ENCODE results near the gene LECT2. TPM values are rescaled to one million over a fixed set of nuclear protein-coding genes. Genes with fewer than 3 reads are reported as not detected.

LECT2 gene
- total RNA-seq, 2 donors from 2014 or later = not detected

DNA sequence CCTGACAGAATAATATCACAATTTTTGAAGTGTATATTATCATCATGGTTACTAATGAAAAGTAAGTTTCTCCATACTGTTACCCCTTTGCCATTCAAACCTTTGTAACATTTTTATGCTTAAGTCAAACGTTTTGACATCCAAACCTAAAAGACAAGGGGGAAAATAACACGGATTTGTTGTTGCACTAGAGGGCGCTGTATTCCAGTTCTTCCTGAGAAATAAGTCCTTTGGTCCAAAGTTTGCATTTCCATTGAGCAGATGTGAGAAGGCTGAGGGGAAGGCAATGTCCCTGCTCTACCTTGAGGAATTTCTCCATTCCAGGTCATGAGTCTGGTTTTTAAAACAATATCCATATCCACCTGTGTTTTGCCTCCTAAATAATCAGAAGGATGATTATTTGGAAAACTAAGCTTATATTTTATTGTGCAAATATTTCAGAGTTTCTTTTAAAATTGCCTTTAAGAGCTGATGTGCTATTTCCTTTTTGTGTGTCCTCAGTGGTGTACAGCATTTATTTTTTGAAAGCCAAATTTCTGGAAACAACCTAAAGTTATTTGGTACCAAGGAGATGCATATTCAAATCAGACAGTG lies 9.7 kb downstream of the LECT2 start:
- no peak for DNase-seq (ENCODE audit: low spot score)
- intact Hi-C loops (cut with DNase I) = loop anchor here (5.0 to 10.0 kb wide), 2 partner anchors 120 to 137 kb away; no protein-coding TSS in a partner anchor

DNA sequence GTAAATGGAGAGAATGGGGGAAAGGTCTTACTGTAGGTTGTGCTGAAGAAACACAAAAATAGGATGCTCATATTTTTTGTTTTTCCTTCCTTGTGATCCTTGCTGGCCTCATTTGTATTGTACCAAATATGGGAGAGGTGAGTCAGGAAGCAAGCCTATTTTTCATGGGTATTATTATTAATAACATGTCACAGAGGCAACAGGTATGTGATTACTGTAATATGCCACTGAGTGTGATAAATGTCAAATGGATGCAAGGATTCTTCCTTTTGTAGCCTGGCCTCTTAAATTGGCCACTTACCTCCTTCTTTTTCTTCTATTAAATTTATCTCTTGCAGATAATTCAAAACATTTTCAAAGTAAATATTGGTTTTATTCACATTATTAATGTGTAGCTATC lies 10.2 kb downstream of the LECT2 start:
- DNase-seq (ENCODE audit: low spot score) = no peak
- intact Hi-C loops (cut with DNase I) = loop anchor here in 1 of 2 donors (10.0 kb wide), 1 partner anchor 120 kb away; no protein-coding TSS in a partner anchor

DNA sequence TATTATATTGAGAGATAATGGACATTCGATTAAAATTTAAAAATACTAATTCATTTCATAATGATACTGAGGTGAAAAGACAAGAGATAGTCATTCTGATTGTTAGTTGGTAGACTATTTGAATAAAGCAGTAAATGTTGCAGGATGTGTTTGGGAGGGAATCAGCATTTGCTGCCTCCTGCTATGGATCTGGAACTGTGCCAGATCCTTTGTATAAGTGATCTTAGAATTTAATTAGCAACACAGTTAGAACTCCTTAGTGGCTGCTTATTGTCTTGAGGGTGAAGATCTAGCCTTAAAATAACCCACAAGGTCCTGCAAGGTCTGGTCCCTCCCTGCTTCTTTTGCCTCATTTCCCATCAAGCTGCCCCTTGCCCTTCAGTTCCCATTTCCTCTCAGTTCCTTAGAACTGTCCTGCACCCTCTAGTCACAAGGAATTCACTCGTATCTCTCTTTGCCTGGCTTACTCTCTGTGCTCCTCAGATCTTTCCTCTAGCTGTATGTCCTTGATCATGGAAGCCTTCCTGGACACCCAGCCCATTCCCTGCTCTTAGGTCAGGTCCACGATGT lies 12.5 kb downstream of the LECT2 start:
- intact Hi-C loops (cut with DNase I) = loop anchor here in 1 of 2 donors (10.0 kb wide), 1 partner anchor 123 kb away; no protein-coding TSS in a partner anchor
- DNase-seq (ENCODE audit: low spot score) = no peak

DNA sequence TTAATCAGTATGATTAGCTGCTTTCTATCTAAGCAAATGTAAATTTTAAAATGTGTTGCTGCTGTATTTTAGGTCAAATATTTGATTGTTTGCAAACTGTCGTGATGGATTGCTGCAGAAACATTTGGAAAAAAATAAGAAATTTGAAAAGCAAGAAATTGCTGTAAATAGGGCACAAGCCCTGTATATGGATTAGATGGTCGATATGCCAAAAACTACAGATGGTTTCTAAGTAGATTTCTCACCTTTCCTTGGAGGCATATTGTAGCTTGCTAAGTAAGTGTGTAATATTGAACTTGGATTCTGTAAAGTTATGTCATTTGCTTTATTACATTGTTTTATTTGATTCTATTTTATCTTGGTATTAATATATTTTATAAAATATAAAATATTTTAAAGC lies 13.1 kb downstream of the LECT2 start:
- intact Hi-C loops (cut with DNase I) = loop anchor here in 1 of 2 donors (10.0 kb wide), 1 partner anchor 123 kb away; no protein-coding TSS in a partner anchor
- DNase-seq (ENCODE audit: low spot score) = no peak

DNA sequence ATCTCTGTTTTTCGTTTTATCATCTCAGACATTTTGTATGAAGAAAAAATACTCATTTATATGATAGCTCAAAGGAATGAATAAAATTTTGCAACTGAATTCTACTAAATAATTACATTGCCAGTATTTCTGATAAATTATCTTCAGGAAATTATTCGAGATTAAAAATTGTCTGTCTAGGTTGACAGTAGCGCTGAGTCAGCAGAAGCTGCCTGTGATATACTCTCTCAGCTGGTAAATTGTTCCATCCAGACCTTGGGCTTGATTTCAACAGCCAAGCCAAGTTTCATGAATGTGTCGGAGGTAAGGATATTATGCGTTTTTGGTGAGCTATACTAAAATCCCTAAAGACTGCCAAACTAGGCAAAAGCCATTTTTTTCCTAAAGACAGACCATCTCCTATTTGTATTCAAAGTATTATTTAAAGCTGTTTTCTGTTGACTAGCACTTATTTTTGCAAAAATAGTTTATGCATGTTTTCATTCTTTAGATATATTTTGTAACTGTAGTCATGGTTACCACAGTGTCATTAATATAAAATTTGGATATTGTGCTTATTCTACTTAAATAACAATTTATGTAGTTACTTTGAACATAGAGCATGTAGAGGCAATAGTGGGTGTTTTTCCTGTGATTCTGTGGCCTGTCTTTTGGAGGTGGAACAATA lies 17.4 kb downstream of the LECT2 start:
- intact Hi-C loops (cut with DNase I) = no loop called here
- DNase-seq (ENCODE audit: low spot score) = no peak

DNA sequence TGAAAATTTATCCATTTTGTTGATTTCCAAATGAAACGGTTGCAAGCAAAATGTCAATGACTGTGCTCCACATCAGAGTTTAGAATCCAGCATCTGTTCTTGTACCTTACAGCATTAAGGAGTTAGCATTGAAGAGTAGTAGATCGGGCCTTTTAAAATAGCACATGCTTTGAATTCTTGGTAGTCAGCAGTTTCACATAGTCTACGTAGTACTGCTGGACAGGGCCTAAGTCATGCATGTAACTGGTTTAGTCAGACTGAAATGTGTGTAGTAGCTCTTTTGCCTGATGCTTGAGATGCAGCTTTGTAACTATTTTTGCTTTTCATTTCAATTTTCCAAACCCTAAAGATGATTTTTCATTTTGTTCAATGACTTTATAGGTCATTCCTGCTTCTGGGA lies 19.8 kb downstream of the LECT2 start:
- no peak for DNase-seq (ENCODE audit: low spot score)
- intact Hi-C loops (cut with DNase I) = no loop called here

DNA sequence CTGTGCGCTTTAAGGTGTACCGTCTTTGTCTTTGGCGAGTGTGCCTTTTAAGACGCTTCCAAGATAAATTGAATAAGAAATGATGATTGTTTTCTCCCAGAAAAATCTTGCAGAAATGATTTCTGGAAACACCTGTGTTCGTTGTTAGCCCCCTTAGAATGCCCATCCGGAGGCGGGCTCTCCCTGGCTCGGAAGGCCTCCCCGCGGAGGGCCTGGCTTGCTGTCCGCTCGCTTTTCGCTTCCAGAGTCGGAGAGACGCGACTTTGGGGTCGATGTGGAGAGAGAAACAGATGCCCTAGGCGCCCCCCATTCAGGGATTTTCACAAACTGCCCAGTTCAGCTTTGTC lies 23.9 kb downstream of the LECT2 start:
- intact Hi-C loops (cut with DNase I) = no loop called here
- DNase-seq (ENCODE audit: low spot score) = no peak

DNA sequence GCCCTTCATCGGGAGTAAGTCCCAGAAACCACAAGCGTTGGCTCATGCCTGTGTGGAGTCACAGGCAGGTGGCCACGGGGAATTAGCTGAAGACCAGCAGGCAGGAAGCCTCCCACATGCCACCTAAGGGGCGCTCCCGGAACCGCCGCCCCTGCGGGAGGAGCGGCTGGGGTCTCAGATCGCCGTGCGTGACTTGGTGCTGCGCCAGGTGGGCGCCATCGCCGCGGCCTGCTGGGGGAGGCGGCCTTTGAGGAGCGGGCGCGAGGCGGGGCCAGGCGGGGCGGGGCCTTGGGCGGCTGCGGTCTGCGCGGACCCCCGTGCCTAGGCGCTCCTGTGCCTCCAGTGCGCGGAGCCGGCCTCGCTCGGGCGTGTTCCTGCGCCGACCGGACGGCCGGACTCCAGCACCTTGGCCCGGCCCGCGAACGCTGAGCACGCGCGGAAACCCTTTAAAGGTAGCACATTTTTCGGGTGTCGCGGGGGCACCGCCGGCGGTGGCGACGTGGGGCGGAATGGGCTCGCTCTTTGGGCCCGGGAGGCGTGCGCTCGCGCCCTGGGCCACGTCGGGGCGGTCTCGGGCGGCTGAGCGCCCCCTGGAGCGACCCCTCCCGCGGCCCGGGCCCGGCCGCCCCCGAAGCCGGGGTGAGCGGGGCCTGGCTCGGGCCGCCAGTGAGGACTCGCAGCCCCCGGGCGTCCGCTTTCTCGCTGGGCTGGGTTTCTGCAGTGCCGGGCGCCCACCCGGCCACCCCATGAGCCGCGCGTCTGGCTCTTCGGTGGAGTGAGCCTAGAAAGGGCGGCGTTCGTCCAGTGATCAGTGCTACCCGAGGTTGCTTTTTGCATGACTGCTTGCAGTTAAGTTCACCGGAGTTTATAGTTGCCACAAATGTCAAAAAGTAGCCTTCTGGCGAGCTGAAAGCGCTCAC lies 24.5 kb downstream of the LECT2 start:
- peak; percentile 75 for DNase-seq (ENCODE audit: low spot score)
- intact Hi-C loops (cut with DNase I) = no loop called here

DNA sequence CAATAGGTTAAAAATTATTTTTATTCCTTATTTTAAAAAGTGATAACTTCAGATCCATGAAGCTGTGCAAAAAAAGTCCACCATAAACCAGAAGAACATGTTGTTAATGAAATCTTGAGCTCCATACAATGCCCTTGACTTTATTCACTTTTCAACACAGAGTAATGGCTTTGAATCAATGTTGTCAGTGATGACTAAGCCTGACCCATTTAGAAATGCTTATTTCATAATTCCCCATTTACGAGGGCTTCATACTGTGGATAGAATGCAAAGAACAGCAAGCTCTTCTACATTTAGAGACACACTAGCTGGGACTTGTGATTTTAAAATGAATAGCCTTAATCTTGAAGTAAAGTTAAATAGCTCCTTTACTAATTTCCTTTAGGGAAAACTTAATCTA lies 33.4 kb downstream of the LECT2 start:
- DNase-seq (ENCODE audit: low spot score) = no peak
- intact Hi-C loops (cut with DNase I) = no loop called here

DNA sequence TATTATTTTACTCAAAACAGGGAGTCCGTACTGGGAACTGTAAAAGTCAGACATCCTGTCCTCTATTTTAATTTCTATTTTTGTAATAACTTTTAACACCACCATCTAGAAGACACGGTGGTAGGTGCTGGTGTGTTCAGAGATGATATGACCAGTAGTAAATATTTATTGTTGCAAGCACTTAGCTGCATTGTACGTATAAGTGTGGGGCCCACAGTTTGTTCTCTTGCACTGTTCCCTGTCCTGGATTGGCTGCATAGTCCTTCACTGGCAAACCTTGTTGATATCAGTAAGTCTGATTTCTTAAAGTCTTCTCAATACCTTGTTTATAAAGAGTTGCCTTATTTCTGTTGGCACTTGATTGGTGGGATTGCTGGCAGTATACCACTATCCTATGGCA lies 34.6 kb downstream of the LECT2 start:
- intact Hi-C loops (cut with DNase I) = no loop called here
- no peak for DNase-seq (ENCODE audit: low spot score)

DNA sequence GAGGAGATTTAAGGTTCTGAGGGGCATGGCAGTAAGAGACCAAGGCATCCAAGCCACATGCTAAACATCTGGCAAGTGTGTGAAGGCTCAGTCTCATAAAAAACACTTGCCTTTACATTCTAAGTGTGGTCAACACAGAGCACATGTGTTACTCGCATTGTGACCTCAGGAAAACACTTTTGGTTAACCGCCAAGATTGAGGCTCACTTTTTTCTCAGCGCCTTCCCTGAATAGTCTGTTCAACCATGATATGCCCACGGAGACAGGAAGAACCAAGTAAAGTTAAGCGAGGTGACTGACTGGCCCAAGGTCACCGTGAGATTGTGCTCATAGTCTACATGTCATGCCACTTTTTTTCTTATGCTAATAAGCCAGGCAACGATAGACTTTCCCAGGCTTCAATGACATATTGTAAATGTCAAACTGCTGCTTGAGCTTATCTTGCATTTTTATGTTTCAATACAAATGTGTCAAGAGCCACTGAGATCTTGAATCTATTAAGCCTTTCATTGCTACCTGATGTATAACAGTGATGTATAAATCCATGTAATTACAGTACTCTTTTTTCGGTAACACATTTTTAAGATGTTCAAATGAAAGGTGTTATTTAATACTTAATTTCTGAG lies 38.0 kb downstream of the LECT2 start:
- no peak for DNase-seq (ENCODE audit: low spot score)
- intact Hi-C loops (cut with DNase I) = no loop called here

DNA sequence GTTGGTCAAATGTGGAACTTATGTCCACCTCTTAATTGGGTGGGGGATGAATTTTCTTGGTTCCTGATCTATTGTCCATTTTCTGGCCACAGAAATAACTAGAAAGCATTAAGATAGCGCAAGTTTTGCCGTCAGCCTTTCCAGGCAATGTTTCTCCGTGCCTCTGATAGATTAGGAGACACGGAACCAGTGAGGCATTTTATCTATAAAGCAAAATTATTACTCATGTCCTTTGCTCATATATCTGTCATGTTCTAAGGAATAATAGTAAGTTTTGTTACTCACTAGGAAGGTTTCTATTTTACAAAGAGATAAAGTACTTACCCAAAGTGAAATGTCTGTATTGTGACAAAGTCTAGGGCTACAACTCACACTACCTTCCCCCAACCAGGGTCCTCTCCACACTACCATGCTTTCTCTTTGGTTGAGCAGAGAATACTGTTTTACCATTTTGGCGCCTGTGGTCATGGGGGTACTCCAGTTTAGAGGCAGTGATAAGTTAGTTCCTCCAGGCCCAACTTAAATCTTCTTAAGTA lies 39.2 kb downstream of the LECT2 start:
- intact Hi-C loops (cut with DNase I) = no loop called here
- DNase-seq (ENCODE audit: low spot score) = no peak

DNA sequence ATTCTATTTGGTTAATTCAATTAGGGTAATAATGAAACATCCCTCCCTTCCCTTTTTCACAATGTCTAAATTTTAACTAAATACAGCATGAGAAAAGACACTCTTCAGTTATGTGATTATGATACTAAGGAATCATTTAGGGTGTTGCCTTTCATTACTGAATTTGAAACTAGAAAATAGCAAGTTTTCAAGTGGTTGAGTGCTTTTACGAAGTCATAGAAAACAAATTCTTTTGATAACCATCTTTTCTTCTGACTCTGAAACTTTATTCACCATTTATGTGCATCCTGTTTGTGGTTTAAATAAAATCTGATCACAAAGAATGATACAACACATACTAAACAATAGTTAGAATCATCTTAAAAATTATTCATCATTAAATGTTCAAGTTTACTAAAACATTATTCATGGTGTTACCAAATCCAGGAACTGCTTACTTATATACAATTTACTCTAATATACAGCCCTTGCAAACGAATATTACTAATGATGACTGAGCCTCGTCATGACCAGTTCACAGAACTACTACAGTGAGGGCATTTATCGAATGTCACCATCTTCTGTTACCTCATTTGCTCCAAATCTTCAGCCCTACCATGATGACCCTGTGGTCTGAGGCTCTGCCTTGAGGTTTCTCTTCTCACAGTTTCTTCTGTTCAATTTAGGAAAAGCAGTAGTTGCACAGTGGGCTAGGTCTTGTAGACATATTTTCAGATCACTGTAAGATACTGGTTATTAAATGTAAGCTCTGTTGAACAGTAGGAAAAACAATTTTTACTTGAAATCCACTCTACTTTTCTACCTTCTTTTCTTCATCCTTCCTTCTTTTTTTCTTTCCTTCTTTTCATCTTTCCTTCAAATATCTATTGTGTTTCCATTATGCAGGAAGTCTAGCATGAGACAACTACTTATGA lies 40.8 kb downstream of the LECT2 start:
- DNase-seq (ENCODE audit: low spot score) = no peak
- intact Hi-C loops (cut with DNase I) = no loop called here

DNA sequence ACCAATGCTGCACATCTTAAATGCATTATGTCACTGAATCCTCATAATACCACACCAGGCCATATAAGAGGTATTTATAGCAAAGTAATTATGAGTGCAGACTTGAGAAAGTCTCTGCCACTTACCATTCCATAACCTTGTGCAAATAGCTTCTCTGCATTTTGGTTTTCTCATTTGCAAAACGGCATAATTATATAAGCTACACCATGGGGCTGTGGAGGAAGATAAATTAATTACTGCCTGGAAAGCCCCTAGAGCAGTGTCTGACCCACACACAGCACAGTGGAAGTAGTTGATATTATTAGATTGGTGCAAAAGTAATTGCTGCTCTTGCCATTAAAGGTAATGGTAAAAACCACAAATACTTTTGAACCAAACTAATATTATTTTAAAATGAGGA lies 49.6 kb downstream of the LECT2 start:
- intact Hi-C loops (cut with DNase I) = no loop called here
- no peak for DNase-seq (ENCODE audit: low spot score)

DNA sequence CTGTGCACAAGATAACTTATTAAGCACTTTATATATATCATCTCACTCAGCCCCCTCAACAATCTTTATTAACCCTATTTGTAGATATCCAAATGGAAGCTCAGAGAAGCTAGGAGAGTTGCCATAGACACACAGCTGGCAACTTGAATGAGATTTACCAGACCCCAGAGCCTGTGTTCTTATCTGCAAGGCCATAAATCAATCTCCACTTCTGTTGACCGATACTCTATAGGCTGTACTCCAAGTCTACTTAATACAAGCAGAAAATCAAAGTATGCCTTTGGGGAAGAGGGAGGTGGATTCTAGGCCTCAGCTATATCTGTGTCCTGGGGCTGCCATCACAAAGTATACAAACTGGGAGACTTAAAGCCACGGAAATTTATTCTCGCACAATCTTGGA lies 53.1 kb downstream of the LECT2 start:
- no peak for DNase-seq (ENCODE audit: low spot score)
- intact Hi-C loops (cut with DNase I) = no loop called here

DNA sequence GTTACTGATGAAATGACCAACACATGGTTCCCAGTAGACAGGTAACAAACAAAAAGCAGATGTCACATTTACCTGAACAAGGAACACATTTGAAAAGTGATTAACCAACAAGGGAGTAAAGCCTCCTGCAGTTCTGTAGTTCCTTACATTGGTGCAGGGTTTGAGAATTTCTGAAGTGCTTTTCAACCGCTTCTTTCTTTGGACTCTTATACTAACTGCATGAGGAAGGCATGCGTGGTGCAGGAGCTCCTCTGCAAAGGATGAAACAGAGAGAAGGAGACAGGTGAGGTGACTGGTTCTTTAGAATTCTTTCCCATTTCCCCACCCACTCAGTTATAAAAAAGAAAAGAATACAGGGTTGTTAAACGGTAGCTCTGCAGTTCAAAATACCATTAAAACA lies 54.5 kb downstream of the LECT2 start:
- DNase-seq (ENCODE audit: low spot score) = no peak
- intact Hi-C loops (cut with DNase I) = no loop called here

DNA sequence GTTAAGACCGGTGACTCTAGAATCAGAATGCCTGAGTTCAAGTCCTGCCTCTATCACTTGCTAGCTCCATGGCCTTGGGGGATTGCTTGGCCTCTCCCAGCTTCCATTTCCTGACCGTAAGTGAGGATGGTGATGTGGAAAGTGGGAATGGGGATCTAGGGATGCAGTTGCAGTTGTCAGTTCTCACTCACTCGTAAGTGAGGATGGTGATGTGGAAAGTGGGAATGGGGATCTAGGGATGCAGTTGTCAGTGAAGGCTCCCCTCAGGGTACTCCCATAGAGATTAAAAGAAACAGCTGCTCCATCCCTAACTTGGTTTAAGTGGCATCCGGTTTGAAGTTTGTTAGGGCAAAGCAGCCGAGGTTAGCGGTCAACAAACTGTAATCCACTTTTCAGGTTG lies 56.1 kb downstream of the LECT2 start:
- DNase-seq (ENCODE audit: low spot score) = no peak
- intact Hi-C loops (cut with DNase I) = loop anchor here in 1 of 2 donors (5.0 kb wide), 1 partner anchor 184 kb away; no protein-coding TSS in a partner anchor
